Suprapubic skin (tissue), 4 donors: ENCODE results near the gene TSPAN18. TPM values are rescaled to one million over a fixed set of nuclear protein-coding genes. Genes with fewer than 3 reads are reported as not detected.
A peak's percentile ranks its signal among the peaks of the same experiment; 100 is the strongest.

ENCODE experiments used
- DNase-seq, 2 donors: peaks; one replicate each; pipeline ENCODE4 v3.0.0-alpha.2; 2019; ENCODE audit warnings: low spot score in 2 of 2
- H3K27ac ChIP-seq: fragments of 200-600 bp; sonication (generic); one replicate; pipeline ENCODE4 v1.5.1; 2019
- H3K27me3 ChIP-seq: fragments of 200-600 bp; sonication (generic); one replicate; pipeline ENCODE4 v1.5.1; 2019
- H3K36me3 ChIP-seq: fragments of 200-600 bp; sonication (generic); one replicate; pipeline ENCODE4 v1.5.1; 2019
- H3K4me1 ChIP-seq: fragments of 200-600 bp; sonication (generic); one replicate; pipeline ENCODE4 v1.5.1; 2019
- H3K4me3 ChIP-seq: fragments of 200-600 bp; sonication (generic); one replicate; pipeline ENCODE4 v1.5.1; 2019; ENCODE audit warnings: mild to moderate bottlenecking
- H3K9me3 ChIP-seq: fragments of 200-600 bp; sonication (generic); one replicate; pipeline ENCODE4 v1.5.1; 2019
- EP300 ChIP-seq: sonication (generic); formaldehyde crosslinking; IDR thresholded peaks from one replicate; pipeline ENCODE4 v1.6.1; 2017; ENCODE audit warnings: antibody characterized with exemption
- POLR2A ChIP-seq, 2 donors: fragments of 450-650 bp; IDR thresholded peaks; one replicate each; pipeline ENCODE4 v1.6.1; 2017; ENCODE audit warnings: antibody characterized with exemption in 2 of 2, mild to moderate bottlenecking in 2 of 2, moderate library complexity in 2 of 2
- POLR2AphosphoS5 ChIP-seq, 3 donors: sonication (generic); formaldehyde crosslinking; IDR thresholded peaks; one replicate each; pipeline ENCODE4 v1.6.1; 2017; ENCODE audit warnings: antibody characterized with exemption in 3 of 3
- WGBS: methylation state at CpG from one replicate; pipeline ENCODE4 v1.1.5; 2018; 5-methylcytosine and 5-hydroxymethylcytosine counted together
- total RNA-seq, 4 donors: library from RNA; depleted of rRNA; stranded (reverse); fragments of >200 nt; gene quantifications; one replicate each; pipeline ENCODE4 v1.1.0, GENCODE V29; 2016
- TF ChIP-seq, protein P1 (sequence below), 2 donors: fragments of 200-600 bp in 1 of 2; fragments of 450-650 bp in 1 of 2; sonication (generic) in 1 of 2; IDR thresholded peaks; one replicate each; pipeline ENCODE4 v1.5.1; 2016 to 2019; ENCODE audit warnings: antibody characterized with exemption in 2 of 2, mild to moderate bottlenecking in 1 of 2, moderate library complexity in 1 of 2

The TSPAN18 gene
- total RNA-seq, 4 donors from 2014 or later, result 1.3 to 5.1 (median 3.9) TPM

DNA sequence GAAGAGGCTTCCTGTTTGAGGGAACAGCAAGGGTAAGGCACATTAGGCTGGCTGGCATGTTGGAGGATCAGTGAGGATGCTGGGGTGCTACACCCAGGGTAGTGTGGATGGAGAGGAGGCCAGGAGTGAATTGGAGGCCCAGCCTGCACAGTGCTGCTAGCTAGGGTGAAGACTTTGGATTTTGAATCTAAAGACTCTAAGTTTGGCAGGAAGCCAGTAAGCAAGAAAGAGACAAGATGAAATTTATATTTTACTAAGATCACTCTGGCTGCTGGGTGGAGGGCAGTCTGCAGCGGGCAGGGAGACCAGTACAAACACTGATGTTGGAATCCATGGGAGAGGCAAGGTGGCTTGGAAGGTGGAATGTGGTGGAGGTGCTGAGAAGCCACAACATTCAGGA, 43.6 kb downstream of the TSPAN18 start:
- Histone ChIP-seq H3K27ac (no peak overlapping the region), H3K9me3 (no peaks in the 10 kb centered on the region), H3K27me3 (peaks cover 3% of the 10 kb centered on the region), H3K4me1 (peaks cover 25% of the 10 kb centered on the region), H3K36me3 (no peaks in the 10 kb centered on the region), H3K4me3 (no peak overlapping the region)
- no peak for TF ChIP-seq POLR2A (IDR thresholded peaks at IDR 0.05)
- no peak for TF ChIP-seq POLR2AphosphoS5 (IDR thresholded peaks at IDR 0.05)
- no peak for TF ChIP-seq EP300
- TF ChIP-seq, protein P1, sequence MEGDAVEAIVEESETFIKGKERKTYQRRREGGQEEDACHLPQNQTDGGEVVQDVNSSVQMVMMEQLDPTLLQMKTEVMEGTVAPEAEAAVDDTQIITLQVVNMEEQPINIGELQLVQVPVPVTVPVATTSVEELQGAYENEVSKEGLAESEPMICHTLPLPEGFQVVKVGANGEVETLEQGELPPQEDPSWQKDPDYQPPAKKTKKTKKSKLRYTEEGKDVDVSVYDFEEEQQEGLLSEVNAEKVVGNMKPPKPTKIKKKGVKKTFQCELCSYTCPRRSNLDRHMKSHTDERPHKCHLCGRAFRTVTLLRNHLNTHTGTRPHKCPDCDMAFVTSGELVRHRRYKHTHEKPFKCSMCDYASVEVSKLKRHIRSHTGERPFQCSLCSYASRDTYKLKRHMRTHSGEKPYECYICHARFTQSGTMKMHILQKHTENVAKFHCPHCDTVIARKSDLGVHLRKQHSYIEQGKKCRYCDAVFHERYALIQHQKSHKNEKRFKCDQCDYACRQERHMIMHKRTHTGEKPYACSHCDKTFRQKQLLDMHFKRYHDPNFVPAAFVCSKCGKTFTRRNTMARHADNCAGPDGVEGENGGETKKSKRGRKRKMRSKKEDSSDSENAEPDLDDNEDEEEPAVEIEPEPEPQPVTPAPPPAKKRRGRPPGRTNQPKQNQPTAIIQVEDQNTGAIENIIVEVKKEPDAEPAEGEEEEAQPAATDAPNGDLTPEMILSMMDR (IDR thresholded peaks at IDR 0.05), result no peak
- WGBS, result 96% methylated on average over 1 of the region's 1 CpG
- DNase-seq, result peak in 1 of 2 donors; percentile 41

- Histone ChIP-seq H3K4me1 (peaks cover 20% of the 10 kb centered on the region), H3K9me3 (no peaks in the 10 kb centered on the region), H3K27ac (no peak overlapping the region), H3K36me3 (no peaks in the 10 kb centered on the region), H3K4me3 (no peak overlapping the region), H3K27me3 (peaks cover 3% of the 10 kb centered on the region)
- DNase-seq, result no peak
- TF ChIP-seq EP300 (no peak), POLR2A (IDR thresholded peaks at IDR 0.05) (no peak)
- TF ChIP-seq, protein P1 (IDR thresholded peaks at IDR 0.05), result no peak
Observed at GRCh38 chr11:44771252-44771734, 44.5 kb downstream of the TSPAN18 start.

GRCh38 chr11:44771841-44772240, 45.1 kb downstream of the TSPAN18 start:
- no peak overlapping the region for H3K27ac ChIP-seq
- no peaks in the 10 kb centered on the region for H3K36me3 ChIP-seq
- WGBS, result 70% methylated on average over 3 of the region's 3 CpGs
- no peak overlapping the region for H3K4me3 ChIP-seq
- TF ChIP-seq POLR2A (IDR thresholded peaks at IDR 0.05) (no peak), EP300 (no peak), POLR2AphosphoS5 (IDR thresholded peaks at IDR 0.05) (no peak)
- TF ChIP-seq, protein P1 (IDR thresholded peaks at IDR 0.05), result no peak
- H3K9me3 ChIP-seq, result no peaks in the 10 kb centered on the region
- H3K27me3 ChIP-seq, result peaks cover 3% of the 10 kb centered on the region
- H3K4me1 ChIP-seq, result peaks cover 17% of the 10 kb centered on the region
- DNase-seq, result no peak

DNA sequence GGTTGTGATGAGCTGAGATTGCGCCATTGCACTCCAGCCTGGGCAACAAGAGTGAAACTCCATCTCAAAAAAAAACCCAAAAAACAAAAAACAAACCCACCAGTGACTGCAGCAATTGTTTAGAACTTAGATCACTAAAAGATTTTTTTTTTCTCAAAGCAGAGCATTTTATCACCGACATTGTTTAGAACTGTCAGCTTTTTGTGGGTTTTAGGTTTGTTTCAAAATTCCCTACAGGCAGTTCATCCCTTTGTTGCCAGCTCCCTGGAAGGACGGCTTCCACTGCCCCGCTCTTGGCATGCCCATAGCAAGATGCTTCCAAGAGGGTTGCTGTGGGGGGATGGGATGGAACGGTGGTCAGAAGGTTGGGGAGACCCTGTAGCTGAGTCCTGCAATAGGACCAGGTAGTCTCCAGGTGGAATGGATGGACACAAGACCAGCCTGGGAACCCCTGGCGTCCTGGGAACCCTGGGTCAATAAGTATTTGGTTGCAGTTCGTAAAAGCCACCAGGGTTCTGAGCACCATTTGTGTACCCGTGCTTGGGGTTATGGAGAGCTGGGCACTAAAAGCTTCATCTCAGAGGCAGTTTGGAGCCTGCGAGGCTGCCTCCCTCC, 46.7 kb downstream of the TSPAN18 start:
- DNase-seq, result peak in 1 of 2 donors; percentile 62
- Histone ChIP-seq H3K27ac (no peak overlapping the region), H3K9me3 (no peaks in the 10 kb centered on the region), H3K27me3 (peaks cover 3% of the 10 kb centered on the region), H3K4me3 (no peak overlapping the region), H3K36me3 (no peaks in the 10 kb centered on the region), H3K4me1 (peaks cover 17% of the 10 kb centered on the region)
- TF ChIP-seq POLR2A (IDR thresholded peaks at IDR 0.05) (no peak), POLR2AphosphoS5 (IDR thresholded peaks at IDR 0.05) (no peak), EP300 (no peak)
- TF ChIP-seq, protein P1 (IDR thresholded peaks at IDR 0.05), result no peak
- 58% methylated on average over 9 of the region's 9 CpGs for whole genome bisulfite sequencing

- no peaks in the 10 kb centered on the region for H3K9me3 ChIP-seq
- H3K4me3 ChIP-seq, result no peak overlapping the region
- DNase-seq, result peak in 1 of 2 donors; percentile 78
- H3K36me3 ChIP-seq, result no peaks in the 10 kb centered on the region
- H3K27me3 ChIP-seq, result peaks cover 3% of the 10 kb centered on the region
- no peak overlapping the region for H3K27ac ChIP-seq
- peaks cover 17% of the 10 kb centered on the region for H3K4me1 ChIP-seq
- WGBS, result 31% methylated on average over 2 of the region's 2 CpGs
- no peak for TF ChIP-seq EP300
- TF ChIP-seq, protein P1 (IDR thresholded peaks at IDR 0.05), result no peak
- no peak for TF ChIP-seq POLR2AphosphoS5 (IDR thresholded peaks at IDR 0.05)
- TF ChIP-seq POLR2A (IDR thresholded peaks at IDR 0.05), result no peak
Observed at GRCh38 chr11:44774108-44774507, 47.3 kb downstream of the TSPAN18 start.
